Gastrocnemius medialis (tissue), 4 donors: ENCODE measurements around the gene OSM. TPM values are rescaled to one million over a fixed set of nuclear protein-coding genes. Genes with fewer than 3 reads are reported as not detected.
A peak's percentile ranks its signal among the peaks of the same experiment; 100 is the strongest.

Experiments used
- ATAC-seq, 2 donors: fragments of 150-250 bp; one replicate each; pipeline ENCODE4 v1.9.1; 2016
- DNase-seq, 2 donors: peaks; one replicate each; pipeline ENCODE4 v3.0.0-alpha.2; 2019
- H3K27ac ChIP-seq, 4 donors: fragments of 200-600 bp; sonication (generic); 1 replicate in 1 of 4; 2 replicates in 3 of 4; pipeline ENCODE4 v1.5.1; 2016 to 2018; ENCODE audit warnings: mild to moderate bottlenecking in 2 of 4, moderate library complexity in 1 of 4
- H3K27me3 ChIP-seq, 3 donors: fragments of 200-600 bp; sonication (generic) in 2 of 3; 1 replicate in 1 of 3; 2 replicates in 2 of 3; pipeline versions ENCODE4 v1.5.1 to v1.6.0; 2016 to 2019; ENCODE audit warnings: mild to moderate bottlenecking in 1 of 3, moderate library complexity in 1 of 3
- H3K36me3 ChIP-seq, 2 donors: fragments of 200-600 bp; sonication (generic) in 1 of 2; one replicate each; pipeline ENCODE4 v1.5.1; 2017 to 2018
- H3K4me1 ChIP-seq, 2 donors: fragments of 200-600 bp; sonication (generic) in 1 of 2; one replicate each; pipeline ENCODE4 v1.5.1; 2016 to 2017; ENCODE audit warnings: mild to moderate bottlenecking in 2 of 2
- H3K4me3 ChIP-seq, 4 donors: fragments of 200-600 bp; sonication (generic) in 3 of 4; 1 replicate in 1 of 4; 2 replicates in 3 of 4; pipeline ENCODE4 v1.5.1; 2016 to 2019; ENCODE audit warnings: mild to moderate bottlenecking in 2 of 4
- H3K9me3 ChIP-seq, 3 donors: fragments of 200-600 bp; sonication (generic) in 2 of 3; 1 replicate in 1 of 3; 2 replicates in 2 of 3; pipeline ENCODE4 v1.5.1; 2016 to 2019
- CTCF ChIP-seq, 5 experiments: fragments of 450-650 bp in 3 of 5; fragments of 200-600 bp in 2 of 5; sonication (generic) in 2 of 5; IDR thresholded peaks in 4 of 5; conservative IDR thresholded peaks in 1 of 5; 1 replicate in 4 of 5; 2 replicates in 1 of 5; pipeline ENCODE4 v1.5.1; 2016 to 2019; ENCODE audit warnings: antibody characterized with exemption in 5 of 5, mild to moderate bottlenecking in 3 of 5, moderate library complexity in 3 of 5
- POLR2A ChIP-seq, 2 donors: fragments of 450-650 bp; IDR thresholded peaks; one replicate each; pipeline ENCODE4 v1.6.1; 2017; ENCODE audit warnings: antibody characterized with exemption in 2 of 2, mild to moderate bottlenecking in 2 of 2, moderate library complexity in 2 of 2
- in situ Hi-C, 4 donors: fragments of 200-750 bp; cut with MboI; loops; one replicate each; pipeline versions ENCODE4 v1.15.0 to v1.8.0; 2017; ENCODE audit warnings: low sequenced_read_pairs in 4 of 4
- intact Hi-C: fragments of 100-400 bp; cut with DNase I; formaldehyde crosslinking; loops from one replicate; pipeline ENCODE4 v1.15.1; 2023; ENCODE audit warnings: low total_unique reads
- total RNA-seq, 4 donors: library from RNA; depleted of rRNA; stranded (reverse); fragments of >200 nt; gene quantifications; one replicate each; pipeline versions ENCODE4 v1.1.0 to v1.2.3, GENCODE V29; 2016

OSM gene
- total RNA-seq, 4 donors from 2014 or later = 0.53 TPM; not detected in 3

- Histone ChIP-seq H3K4me3 (no peak overlapping the region), H3K27ac (peak overlapping the region; percentile 57 to 70 (median 62)), H3K9me3 (no peaks in the 10 kb centered on the region), H3K27me3 (no peaks in the 10 kb centered on the region), H3K36me3 (no peaks in the 10 kb centered on the region), H3K4me1 (peaks cover 47 to 57% of the 10 kb centered on the region in 2 donors)
- in situ Hi-C loops (no loop called here), intact Hi-C loops (no loop called here)
- TF ChIP-seq POLR2A (IDR thresholded peaks at IDR 0.05) = no peak
- no peak for TF ChIP-seq CTCF (IDR thresholded peaks at IDR 0.05 in 4 of 5, conservative IDR thresholded peaks at IDR 0.05 in 1 of 5)
- DNase-seq (no peak), ATAC-seq (no peak)
Measured at GRCh38 chr22:30312053-30312452, 45.4 kb upstream of the OSM start.

GRCh38 chr22:30310881-30311771 is 44.5 kb upstream of the OSM start:
- Histone ChIP-seq H3K9me3 (no peaks in the 10 kb centered on the region), H3K4me1 (peaks cover 56 to 61% of the 10 kb centered on the region in 2 donors), H3K27ac (peak overlapping the region; percentile 57 to 71 (median 69)), H3K4me3 (no peak overlapping the region), H3K27me3 (no peaks in the 10 kb centered on the region), H3K36me3 (no peaks in the 10 kb centered on the region)
- TF ChIP-seq POLR2A (IDR thresholded peaks at IDR 0.05) (no peak), CTCF (IDR thresholded peaks at IDR 0.05 in 4 of 5, conservative IDR thresholded peaks at IDR 0.05 in 1 of 5) (no peak)
- ATAC-seq (peak; percentile 72 to 75), DNase-seq (peak; percentile 43 to 69)
- in situ Hi-C loops = no loop called here
- intact Hi-C loops = no loop called here

GRCh38 chr22:30309951-30310741 is 43.5 kb upstream of the OSM start:
- in situ Hi-C loops = no loop called here
- ATAC-seq (peak; percentile 25 to 58), DNase-seq (peak; percentile 28 to 45)
- Histone ChIP-seq H3K4me3 (no peak overlapping the region), H3K27ac (peak overlapping the region; percentile 57 to 71 (median 69)), H3K27me3 (no peaks in the 10 kb centered on the region), H3K4me1 (peaks cover 64 to 66% of the 10 kb centered on the region in 2 donors), H3K36me3 (no peaks in the 10 kb centered on the region), H3K9me3 (no peaks in the 10 kb centered on the region)
- intact Hi-C loops = no loop called here
- TF ChIP-seq POLR2A (IDR thresholded peaks at IDR 0.05) (no peak), CTCF (IDR thresholded peaks at IDR 0.05 in 4 of 5, conservative IDR thresholded peaks at IDR 0.05 in 1 of 5) (no peak)

GRCh38 chr22:30308518-30309230 is 42.0 kb upstream of the OSM start:
- no peaks in the 10 kb centered on the region for H3K36me3 ChIP-seq
- peak overlapping the region; percentile 3 to 86 (median 64) for H3K27ac ChIP-seq
- peaks cover 72 to 81% of the 10 kb centered on the region in 2 donors for H3K4me1 ChIP-seq
- intact Hi-C loops (no loop called here), in situ Hi-C loops (no loop called here)
- no peak for DNase-seq
- ATAC-seq = no peak
- H3K4me3 ChIP-seq = no peak overlapping the region
- no peaks in the 10 kb centered on the region for H3K27me3 ChIP-seq
- no peaks in the 10 kb centered on the region for H3K9me3 ChIP-seq
- TF ChIP-seq CTCF (IDR thresholded peaks at IDR 0.05 in 4 of 5, conservative IDR thresholded peaks at IDR 0.05 in 1 of 5) = no peak
- TF ChIP-seq POLR2A (IDR thresholded peaks at IDR 0.05) = no peak
